ENCODE results near the gene ATF7. TPM values are rescaled to one million over a fixed set of nuclear protein-coding genes. Genes with fewer than 3 reads are reported as not detected.

Gene ATF7
- total RNA-seq, 1 experiment from 2014 or later, result 8.5 TPM

- DNase-seq (ENCODE audit: low read depth), result no peak
Observed at GRCh38 chr12:53502983-53503728, 123.0 kb downstream of the ATF7 start.

- no peak for DNase-seq (ENCODE audit: low read depth)
Observed at GRCh38 chr12:53502331-53502730, 123.9 kb downstream of the ATF7 start.

- DNase-seq (ENCODE audit: low read depth), result no peak
Observed at GRCh38 chr12:53501615-53502181, 124.5 kb downstream of the ATF7 start.

GRCh38 chr12:53500776-53501614 lies 125.2 kb downstream of the ATF7 start, which contains the start of gene TARBP2:
TSS of gene TARBP2 (plus strand) at chr12:53501283. CDS start at chr12:53501409, 126 bp downstream.
- peak; percentile 100 for DNase-seq (ENCODE audit: low read depth)

- DNase-seq (ENCODE audit: low read depth), result peak; percentile 39
Observed at GRCh38 chr12:53500142-53500775, 125.9 kb downstream of the ATF7 start.

GRCh38 chr12:53499266-53500141 lies 126.7 kb downstream of the ATF7 start, which contains the start of gene MAP3K12:
TSS of gene MAP3K12 (minus strand) at chr12:53499458. CDS start at chr12:53487391, 12,067 bp downstream.
- DNase-seq (ENCODE audit: low read depth), result peak; percentile 63

GRCh38 chr12:53498235-53498630 lies 127.9 kb downstream of the ATF7 start:
- no peak for DNase-seq (ENCODE audit: low read depth)

- DNase-seq (ENCODE audit: low read depth), result no peak
Observed at GRCh38 chr12:53497461-53497860, 128.7 kb downstream of the ATF7 start.

- no peak for DNase-seq (ENCODE audit: low read depth)
Observed at GRCh38 chr12:53496752-53497032, 129.5 kb downstream of the ATF7 start.

- no peak for DNase-seq (ENCODE audit: low read depth)
Observed at GRCh38 chr12:53495903-53496751, 130.1 kb downstream of the ATF7 start.

GRCh38 chr12:53493610-53494391 lies 132.4 kb downstream of the ATF7 start:
- DNase-seq (ENCODE audit: low read depth), result no peak

- DNase-seq (ENCODE audit: low read depth), result peak; percentile 87
Observed at GRCh38 chr12:53492830-53493609, 133.2 kb downstream of the ATF7 start.

- no peak for DNase-seq (ENCODE audit: low read depth)
Observed at GRCh38 chr12:53492188-53492587, 134.0 kb downstream of the ATF7 start.

- no peak for DNase-seq (ENCODE audit: low read depth)
Observed at GRCh38 chr12:53489242-53489864, 136.8 kb downstream of the ATF7 start.

- DNase-seq (ENCODE audit: low read depth), result no peak
Observed at GRCh38 chr12:53486736-53487487, 139.3 kb downstream of the ATF7 start.

GRCh38 chr12:53485955-53486735 lies 140.0 kb downstream of the ATF7 start:
- DNase-seq (ENCODE audit: low read depth), result no peak

Measured in HT1080 (cell line).